K562 (cell line): ENCODE measurements around the gene MTA2. TPM values are rescaled to one million over a fixed set of nuclear protein-coding genes. Genes with fewer than 3 reads are reported as not detected.

Experiments used
- DACH1 ChIP-seq: fragments of 450-650 bp; IDR thresholded peaks from 2 replicates; pipeline ENCODE4 v1.6.1; 2018; ENCODE audit not compliant: partially characterized antibody
- KDM2B ChIP-seq: fragments of 250-450 bp; sonication (Bioruptor Pico); IDR thresholded peaks from 2 replicates; pipeline ENCODE4 v1.8.0; 2021; ENCODE audit warnings: mild to moderate bottlenecking, moderate library complexity
- KDM5B ChIP-seq: fragments of 200-600 bp; sonication (generic); IDR thresholded peaks from 2 replicates; pipeline ENCODE4 v1.6.1; 2012; ENCODE audit warnings: low read depth, mild to moderate bottlenecking, moderate library complexity, low read length, control low read depth, inconsistent platforms; ENCODE audit not compliant: insufficient replicate concordance
- L3MBTL2 ChIP-seq: fragments of 450-650 bp; IDR thresholded peaks from 2 replicates; pipeline ENCODE4 v1.6.1; 2016; ENCODE audit warnings: mild to moderate bottlenecking, moderate library complexity
- ZNF253 ChIP-seq: fragments of 250-450 bp; sonication (Bioruptor Pico); conservative IDR thresholded peaks from 2 replicates; pipeline ENCODE4 v1.6.1; 2021; ENCODE audit warnings: mild to moderate bottlenecking
- ZNF766 ChIP-seq: fragments of 200-800 bp; sonication (Bioruptor generic); conservative IDR thresholded peaks from 2 replicates; pipeline ENCODE4 v1.6.1; 2016; ENCODE audit warnings: missing genetic modification characterization, missing compliant biosample characterization
- ZSCAN32 ChIP-seq: fragments of 450-650 bp; formaldehyde crosslinking; IDR thresholded peaks from 2 replicates; pipeline ENCODE4 v1.4.0; 2020; ENCODE audit warnings: mild to moderate bottlenecking, moderate library complexity
- polyA plus RNA-seq, 8 experiments: library from polyadenylated mRNA; depleted of rRNA in 4 of 8; stranded (reverse) in 5 of 8; unstranded in 3 of 8; fragments of >200 nt; fragmentation: Nextera tagmentation in 2 of 8; fragmentation: Illumina TruSeq in 1 of 8; extraction: Ambion mirVana in 2 of 8; extraction: Trizol in 1 of 8; gene quantifications; 2 replicates each; pipeline versions ENCODE4 v1.2.1 to v1.2.3, GENCODE V29; 2011 to 2014; ENCODE audit warnings: inconsistent platforms in 1 of 8, missing spikeins in 1 of 8
- total RNA-seq, 7 experiments: library from RNA; depleted of rRNA in 6 of 7; stranded (reverse); fragments of >200 nt in 6 of 7; fragmentation: Illumina TruSeq in 2 of 7; extraction: Trizol in 2 of 7; gene quantifications; 2 replicates each; pipeline versions ENCODE4 v1.2.1 to v1.2.3, GENCODE V29; 2011 to 2021; ENCODE audit warnings: low replicate concordance in 1 of 7
- TF ChIP-seq, protein P1 (sequence below): sonication (generic); formaldehyde crosslinking; IDR thresholded peaks from 2 replicates; pipeline ENCODE4 v1.8.1; 2022; ENCODE audit warnings: missing genetic modification reagents
- TF ChIP-seq, protein P2 (sequence below): fragments of 450-650 bp; formaldehyde crosslinking; IDR thresholded peaks from 2 replicates; pipeline ENCODE4 v1.4.0; 2022; ENCODE audit warnings: missing genetic modification characterization
- TF ChIP-seq, protein P3 (sequence below), 2 experiments: fragments of 450-650 bp; formaldehyde crosslinking in 1 of 2; IDR thresholded peaks; 2 replicates each; pipeline versions ENCODE4 v1.4.0 to v1.6.1; 2014 to 2020; ENCODE audit warnings: mild to moderate bottlenecking in 2 of 2, borderline replicate concordance in 1 of 2, low read depth in 1 of 2

The MTA2 gene
- total and polyA plus RNA-seq, 9 of the 15 experiments (the other 6 are each of a cell fraction or from before 2014, with no cell fraction given), result 6.2 to 220 (median 172) TPM

DNA sequence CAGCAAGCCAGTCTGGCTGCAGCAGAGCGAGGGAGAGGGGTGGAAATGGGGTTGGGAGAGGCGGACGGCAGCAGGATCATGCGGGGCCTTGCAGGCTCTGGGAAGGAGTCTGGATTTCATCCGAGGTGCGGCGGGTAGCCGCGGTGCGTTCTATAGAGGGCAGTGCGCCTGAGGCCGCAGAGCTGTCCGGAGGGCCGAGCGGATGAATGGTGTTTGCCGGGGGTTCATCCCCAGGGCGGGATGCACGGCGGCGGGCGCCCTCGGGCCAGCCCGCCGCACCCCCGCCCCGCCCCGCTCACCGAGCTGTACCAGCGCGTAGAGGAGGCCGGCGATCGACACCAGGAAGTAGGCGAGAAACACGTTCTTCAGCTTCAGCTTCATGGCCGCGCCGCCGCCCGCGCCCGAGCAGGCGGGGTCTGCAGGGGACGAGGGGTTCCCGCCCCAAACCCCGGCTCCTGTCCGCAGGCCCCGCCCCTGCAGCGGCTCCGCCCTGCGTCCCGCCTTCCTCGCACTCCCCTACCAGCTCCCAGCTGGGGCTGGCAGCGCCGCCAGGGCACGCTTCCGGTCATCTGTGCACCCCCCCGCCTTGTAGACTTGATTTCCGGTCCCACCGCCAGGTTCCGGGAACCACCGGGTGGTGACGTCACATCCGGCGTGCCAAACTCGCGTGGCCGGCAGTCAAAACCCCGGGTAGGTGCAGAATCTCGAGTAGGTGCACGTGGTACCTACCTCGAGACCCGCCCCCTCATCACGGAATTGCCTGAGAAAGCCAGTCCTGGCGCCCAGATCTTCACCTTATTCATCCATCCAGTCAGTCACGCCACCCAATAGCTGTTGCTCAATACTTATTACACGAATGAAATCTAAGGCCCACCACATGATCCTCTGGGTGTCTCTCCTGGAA is 20.2 kb upstream of the MTA2 start, which contains the start of gene B3GAT3 (continued):
- TF ChIP-seq, protein P1, sequence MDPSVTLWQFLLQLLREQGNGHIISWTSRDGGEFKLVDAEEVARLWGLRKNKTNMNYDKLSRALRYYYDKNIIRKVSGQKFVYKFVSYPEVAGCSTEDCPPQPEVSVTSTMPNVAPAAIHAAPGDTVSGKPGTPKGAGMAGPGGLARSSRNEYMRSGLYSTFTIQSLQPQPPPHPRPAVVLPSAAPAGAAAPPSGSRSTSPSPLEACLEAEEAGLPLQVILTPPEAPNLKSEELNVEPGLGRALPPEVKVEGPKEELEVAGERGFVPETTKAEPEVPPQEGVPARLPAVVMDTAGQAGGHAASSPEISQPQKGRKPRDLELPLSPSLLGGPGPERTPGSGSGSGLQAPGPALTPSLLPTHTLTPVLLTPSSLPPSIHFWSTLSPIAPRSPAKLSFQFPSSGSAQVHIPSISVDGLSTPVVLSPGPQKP (CRISPR knock-in tag), result no peak
- TF ChIP-seq KDM5B (peak; percentile 50), ZSCAN32 (CRISPR knock-in tag) (no peak), ZNF766 (0 out of 2 replicates have a peak, but pooled peaks have one; percentile 13), DACH1 (peak; percentile 96), KDM2B (CRISPR knock-in tag) (no peak), L3MBTL2 (peak; percentile 95), ZNF253 (CRISPR knock-in tag) (no peak)
- TF ChIP-seq, protein P2, sequence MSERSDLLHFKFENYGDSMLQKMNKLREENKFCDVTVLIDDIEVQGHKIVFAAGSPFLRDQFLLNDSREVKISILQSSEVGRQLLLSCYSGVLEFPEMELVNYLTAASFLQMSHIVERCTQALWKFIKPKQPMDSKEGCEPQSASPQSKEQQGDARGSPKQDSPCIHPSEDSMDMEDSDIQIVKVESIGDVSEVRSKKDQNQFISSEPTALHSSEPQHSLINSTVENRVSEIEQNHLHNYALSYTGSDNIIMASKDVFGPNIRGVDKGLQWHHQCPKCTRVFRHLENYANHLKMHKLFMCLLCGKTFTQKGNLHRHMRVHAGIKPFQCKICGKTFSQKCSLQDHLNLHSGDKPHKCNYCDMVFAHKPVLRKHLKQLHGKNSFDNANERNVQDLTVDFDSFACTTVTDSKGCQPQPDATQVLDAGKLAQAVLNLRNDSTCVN, result peak; percentile 52; the same call in 1 of the 2 replicates
- TF ChIP-seq, protein P3, sequence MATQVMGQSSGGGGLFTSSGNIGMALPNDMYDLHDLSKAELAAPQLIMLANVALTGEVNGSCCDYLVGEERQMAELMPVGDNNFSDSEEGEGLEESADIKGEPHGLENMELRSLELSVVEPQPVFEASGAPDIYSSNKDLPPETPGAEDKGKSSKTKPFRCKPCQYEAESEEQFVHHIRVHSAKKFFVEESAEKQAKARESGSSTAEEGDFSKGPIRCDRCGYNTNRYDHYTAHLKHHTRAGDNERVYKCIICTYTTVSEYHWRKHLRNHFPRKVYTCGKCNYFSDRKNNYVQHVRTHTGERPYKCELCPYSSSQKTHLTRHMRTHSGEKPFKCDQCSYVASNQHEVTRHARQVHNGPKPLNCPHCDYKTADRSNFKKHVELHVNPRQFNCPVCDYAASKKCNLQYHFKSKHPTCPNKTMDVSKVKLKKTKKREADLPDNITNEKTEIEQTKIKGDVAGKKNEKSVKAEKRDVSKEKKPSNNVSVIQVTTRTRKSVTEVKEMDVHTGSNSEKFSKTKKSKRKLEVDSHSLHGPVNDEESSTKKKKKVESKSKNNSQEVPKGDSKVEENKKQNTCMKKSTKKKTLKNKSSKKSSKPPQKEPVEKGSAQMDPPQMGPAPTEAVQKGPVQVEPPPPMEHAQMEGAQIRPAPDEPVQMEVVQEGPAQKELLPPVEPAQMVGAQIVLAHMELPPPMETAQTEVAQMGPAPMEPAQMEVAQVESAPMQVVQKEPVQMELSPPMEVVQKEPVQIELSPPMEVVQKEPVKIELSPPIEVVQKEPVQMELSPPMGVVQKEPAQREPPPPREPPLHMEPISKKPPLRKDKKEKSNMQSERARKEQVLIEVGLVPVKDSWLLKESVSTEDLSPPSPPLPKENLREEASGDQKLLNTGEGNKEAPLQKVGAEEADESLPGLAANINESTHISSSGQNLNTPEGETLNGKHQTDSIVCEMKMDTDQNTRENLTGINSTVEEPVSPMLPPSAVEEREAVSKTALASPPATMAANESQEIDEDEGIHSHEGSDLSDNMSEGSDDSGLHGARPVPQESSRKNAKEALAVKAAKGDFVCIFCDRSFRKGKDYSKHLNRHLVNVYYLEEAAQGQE (IDR thresholded peaks at IDR 0.05; ENCODE audit: borderline replicate concordance), result peak; percentile 40
- TF ChIP-seq, protein P3 (CRISPR knock-in tag; IDR thresholded peaks at IDR 0.05; ENCODE audit: low read depth), result peak; percentile 75
